GM12801 (cell line): Measurements from ENCODE around the gene RPL10A.

ENCODE experiments used
- TF ChIP-seq, protein P1 (sequence below): IDR thresholded peaks from one replicate; pipeline ENCODE4 v1.5.1; 2011; ENCODE audit warnings: control low read depth; ENCODE audit not compliant: insufficient read length; ENCODE audit errors: extremely low read depth

The RPL10A gene

DNA sequence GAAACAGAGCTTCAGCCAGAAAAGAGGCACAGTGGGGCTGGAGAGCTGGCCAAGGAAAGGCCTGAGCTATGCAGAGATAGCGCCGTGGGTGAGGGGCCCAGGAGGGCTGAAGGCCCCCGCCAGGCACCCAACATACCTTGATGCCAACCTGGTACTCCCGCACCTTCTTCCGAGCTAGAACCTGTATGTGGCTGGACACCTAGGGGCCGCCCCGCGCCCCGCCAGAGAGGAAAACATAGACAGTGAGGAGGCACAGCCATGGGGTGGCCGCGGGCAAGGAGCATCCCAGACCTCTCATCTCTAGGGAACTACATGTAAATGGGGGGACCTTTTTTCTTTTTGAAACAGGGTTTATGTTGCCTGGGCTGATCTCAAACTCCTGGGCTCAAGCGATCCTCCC lies 12.0 kb downstream of the RPL10A start:
- TF ChIP-seq, protein P1, sequence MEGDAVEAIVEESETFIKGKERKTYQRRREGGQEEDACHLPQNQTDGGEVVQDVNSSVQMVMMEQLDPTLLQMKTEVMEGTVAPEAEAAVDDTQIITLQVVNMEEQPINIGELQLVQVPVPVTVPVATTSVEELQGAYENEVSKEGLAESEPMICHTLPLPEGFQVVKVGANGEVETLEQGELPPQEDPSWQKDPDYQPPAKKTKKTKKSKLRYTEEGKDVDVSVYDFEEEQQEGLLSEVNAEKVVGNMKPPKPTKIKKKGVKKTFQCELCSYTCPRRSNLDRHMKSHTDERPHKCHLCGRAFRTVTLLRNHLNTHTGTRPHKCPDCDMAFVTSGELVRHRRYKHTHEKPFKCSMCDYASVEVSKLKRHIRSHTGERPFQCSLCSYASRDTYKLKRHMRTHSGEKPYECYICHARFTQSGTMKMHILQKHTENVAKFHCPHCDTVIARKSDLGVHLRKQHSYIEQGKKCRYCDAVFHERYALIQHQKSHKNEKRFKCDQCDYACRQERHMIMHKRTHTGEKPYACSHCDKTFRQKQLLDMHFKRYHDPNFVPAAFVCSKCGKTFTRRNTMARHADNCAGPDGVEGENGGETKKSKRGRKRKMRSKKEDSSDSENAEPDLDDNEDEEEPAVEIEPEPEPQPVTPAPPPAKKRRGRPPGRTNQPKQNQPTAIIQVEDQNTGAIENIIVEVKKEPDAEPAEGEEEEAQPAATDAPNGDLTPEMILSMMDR = no peak

DNA sequence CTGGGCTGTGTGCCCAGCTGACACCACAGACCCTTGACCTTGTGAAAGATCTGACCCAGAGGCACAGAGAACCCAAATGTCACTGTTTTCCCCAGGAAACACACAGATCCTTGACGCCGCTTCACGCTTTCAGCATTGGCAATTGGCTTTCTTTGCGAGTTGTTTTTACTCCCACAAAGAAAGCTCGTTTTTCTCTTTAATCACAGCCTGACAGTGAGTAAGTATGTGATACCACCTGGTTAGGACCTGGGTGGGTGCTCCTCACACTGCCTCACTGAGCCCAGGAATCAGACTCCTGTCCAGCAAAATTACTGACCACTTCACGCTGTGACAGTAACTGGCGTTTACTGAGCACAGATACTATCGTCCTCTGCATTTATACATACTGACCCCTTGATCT lies 13.0 kb downstream of the RPL10A start:
- TF ChIP-seq, protein P1 = no peak

DNA sequence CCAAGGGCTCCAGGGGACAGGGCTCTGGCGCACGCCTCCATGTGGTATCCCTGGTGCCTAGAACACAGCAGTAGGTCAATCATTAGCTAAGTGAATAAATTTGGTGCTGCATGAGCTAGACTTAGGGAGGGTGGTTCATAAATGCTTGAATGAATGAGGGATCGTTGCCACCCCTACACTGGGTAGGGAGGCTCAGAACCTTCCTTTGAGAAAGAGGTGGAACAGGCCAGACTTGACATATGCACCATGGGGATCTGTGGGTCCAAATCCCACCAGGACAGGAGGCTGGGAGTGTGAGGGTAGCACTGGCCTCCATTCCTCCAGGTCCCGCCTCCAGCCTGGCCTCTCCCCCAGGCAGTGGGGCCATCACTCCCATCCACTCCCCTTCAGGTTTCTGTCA lies 14.9 kb downstream of the RPL10A start:
- TF ChIP-seq, protein P1 = no peak

DNA sequence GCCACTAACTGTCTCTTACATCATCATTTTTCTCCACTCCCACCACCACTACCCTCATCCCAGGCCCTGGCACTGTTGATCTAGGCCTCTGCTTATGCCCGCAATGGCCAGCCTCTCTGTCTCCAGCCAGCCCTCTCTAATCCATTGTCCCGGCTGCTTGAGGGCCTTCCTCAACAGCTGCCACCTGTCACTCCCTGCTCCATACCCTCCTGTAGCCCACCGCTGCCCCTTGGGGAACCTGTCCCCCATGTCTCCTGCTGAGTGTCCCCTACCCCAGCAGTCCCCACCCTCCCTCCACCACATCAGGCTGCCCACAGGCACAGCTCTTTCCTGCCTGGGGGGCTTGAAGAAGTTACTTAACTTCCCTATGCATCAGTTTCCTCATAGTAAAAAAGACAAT lies 15.3 kb downstream of the RPL10A start:
- TF ChIP-seq, protein P1 = no peak

DNA sequence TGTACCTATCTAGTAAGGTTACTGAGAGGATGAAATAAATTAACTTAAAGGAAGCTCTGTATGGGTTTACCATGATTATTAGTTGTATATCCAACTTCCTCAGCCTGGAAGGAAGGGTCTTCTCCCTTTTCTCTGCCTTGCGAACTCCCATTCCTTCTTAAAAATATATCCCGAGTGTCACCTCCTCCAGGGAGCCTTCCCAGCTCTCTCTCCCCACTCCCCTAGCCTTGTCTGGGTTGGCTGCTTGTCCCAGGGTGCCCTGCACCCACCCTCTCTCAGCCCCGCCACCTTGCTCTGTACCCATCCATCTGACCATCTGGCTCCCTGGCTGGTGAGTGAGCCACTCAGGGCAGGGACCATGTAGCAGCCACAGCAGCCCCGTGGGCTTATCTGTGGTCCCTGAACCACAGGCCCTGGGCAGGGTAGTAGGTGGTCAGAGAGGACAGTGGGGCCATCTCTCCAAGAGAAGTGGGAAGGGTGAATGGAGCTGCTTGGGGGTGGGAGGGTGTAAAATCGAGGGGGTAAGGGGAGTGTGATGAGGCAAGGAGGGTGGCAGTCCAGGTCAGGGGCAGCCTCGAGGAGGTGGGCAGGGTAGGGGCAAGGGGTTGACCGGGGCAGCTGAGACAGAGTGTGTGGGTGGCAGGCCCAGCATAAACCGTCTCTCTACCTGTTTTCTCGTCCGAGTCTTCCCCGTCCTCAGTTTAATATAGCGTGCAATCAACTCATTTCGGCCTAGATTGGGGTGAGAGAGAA lies 15.9 kb downstream of the RPL10A start:
- TF ChIP-seq, protein P1 = no peak

DNA sequence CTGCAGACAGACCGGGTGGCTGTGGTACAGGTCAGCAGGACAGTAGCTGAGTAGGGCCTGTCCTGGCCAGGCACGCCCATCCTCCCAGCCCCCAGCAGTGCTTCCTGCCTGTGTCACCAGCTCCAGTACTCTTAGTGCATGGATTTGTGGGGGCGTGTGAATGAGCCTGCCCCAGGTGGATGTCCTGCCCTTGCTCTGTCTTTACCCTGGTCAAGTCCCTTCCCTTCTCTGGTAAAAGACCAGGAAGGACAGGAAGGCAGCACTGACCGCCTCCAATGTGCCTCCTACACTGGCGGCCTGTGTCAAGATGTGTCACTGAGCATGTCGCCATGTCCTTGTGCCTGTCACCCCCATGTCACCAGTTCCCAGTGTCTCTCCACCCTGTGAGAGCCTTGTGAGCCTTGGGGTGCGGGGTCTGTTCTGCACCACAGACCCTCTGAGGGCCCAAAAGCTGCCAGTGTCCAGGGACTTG lies 16.8 kb downstream of the RPL10A start:
- TF ChIP-seq, protein P1 = no peak

DNA sequence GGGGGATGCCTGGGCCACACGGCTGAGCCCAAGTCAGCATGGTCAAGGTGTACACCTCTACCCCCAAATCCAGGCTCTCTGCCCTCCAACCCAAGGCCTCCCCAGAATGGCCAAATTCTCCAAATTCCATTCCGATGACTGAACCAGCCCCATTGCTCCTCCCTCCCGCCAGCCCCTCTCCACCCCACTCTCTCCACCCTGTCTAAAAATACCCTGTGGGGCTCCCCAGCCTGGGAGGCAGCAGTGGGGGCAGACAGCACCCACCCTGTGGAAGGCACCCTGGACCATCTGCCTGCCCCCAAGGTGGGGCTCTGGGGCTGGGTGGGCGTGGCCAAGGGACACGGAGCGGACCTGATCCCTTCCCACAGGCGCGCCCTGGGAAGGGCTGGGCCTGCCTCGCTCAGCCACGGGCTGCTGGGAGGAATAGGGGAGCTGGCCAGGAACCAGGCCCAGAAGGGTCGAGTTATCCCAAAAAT lies 17.2 kb downstream of the RPL10A start:
- TF ChIP-seq, protein P1 = no peak
